HEK293 (cell line): Measurements from ENCODE around the gene ACACB.

ENCODE experiments used
- BCL11A ChIP-seq: fragments of 450-650 bp; formaldehyde crosslinking; IDR thresholded peaks from 2 replicates; pipeline ENCODE4 v1.5.1; 2016; ENCODE audit warnings: low read depth, missing biosample characterization, missing genetic modification characterization
- FEZF1 ChIP-seq: fragments of 450-650 bp; formaldehyde crosslinking; IDR thresholded peaks from 2 replicates; pipeline ENCODE4 v1.5.1; 2016; ENCODE audit warnings: missing biosample characterization, missing genetic modification characterization
- GLIS2 ChIP-seq: fragments of 450-650 bp; formaldehyde crosslinking; IDR thresholded peaks from 2 replicates; pipeline ENCODE4 v1.5.1; 2016; ENCODE audit warnings: missing biosample characterization, missing genetic modification characterization
- KLF10 ChIP-seq: fragments of 450-650 bp; IDR thresholded peaks from 2 replicates; pipeline ENCODE4 v1.5.1; 2018; ENCODE audit warnings: missing biosample characterization, mild to moderate bottlenecking, missing genetic modification characterization
- KLF17 ChIP-seq: fragments of 450-650 bp; formaldehyde crosslinking; IDR thresholded peaks from 2 replicates; pipeline ENCODE4 v1.5.1; 2016; ENCODE audit warnings: missing biosample characterization, missing genetic modification characterization
- PATZ1 ChIP-seq: fragments of 450-650 bp; formaldehyde crosslinking; IDR thresholded peaks from 2 replicates; pipeline ENCODE4 v1.5.1; 2016; ENCODE audit warnings: missing biosample characterization, missing genetic modification characterization
- PRDM10 ChIP-seq: fragments of 450-650 bp; formaldehyde crosslinking; IDR thresholded peaks from 2 replicates; pipeline ENCODE4 v1.5.1; 2016; ENCODE audit warnings: missing biosample characterization, missing genetic modification characterization
- SCRT1 ChIP-seq: fragments of 450-650 bp; formaldehyde crosslinking; IDR thresholded peaks from 2 replicates; pipeline ENCODE4 v1.5.1; 2016; ENCODE audit warnings: missing biosample characterization, missing genetic modification characterization, borderline replicate concordance
- SP7 ChIP-seq: fragments of 450-650 bp; formaldehyde crosslinking; IDR thresholded peaks from 2 replicates; pipeline ENCODE4 v1.5.1; 2016; ENCODE audit warnings: missing biosample characterization, missing genetic modification characterization
- ZBTB8A ChIP-seq: fragments of 450-650 bp; formaldehyde crosslinking; IDR thresholded peaks from 2 replicates; pipeline ENCODE4 v1.5.1; 2016; ENCODE audit warnings: missing biosample characterization, missing genetic modification characterization
- ZEB2 ChIP-seq: fragments of 450-650 bp; formaldehyde crosslinking; IDR thresholded peaks from 2 replicates; pipeline ENCODE4 v1.5.1; 2016; ENCODE audit warnings: missing biosample characterization, missing genetic modification characterization
- ZNF148 ChIP-seq: fragments of 450-650 bp; formaldehyde crosslinking; IDR thresholded peaks from 2 replicates; pipeline ENCODE4 v1.5.0; 2017; ENCODE audit warnings: missing biosample characterization, missing genetic modification characterization, borderline replicate concordance
- ZNF2 ChIP-seq: fragments of 450-650 bp; formaldehyde crosslinking; IDR thresholded peaks from 2 replicates; pipeline ENCODE4 v1.5.1; 2016; ENCODE audit warnings: missing biosample characterization, missing genetic modification characterization
- ZNF221 ChIP-seq: fragments of 450-650 bp; formaldehyde crosslinking; IDR thresholded peaks from 2 replicates; pipeline ENCODE4 v1.5.1; 2017; ENCODE audit warnings: missing biosample characterization, missing genetic modification characterization, borderline replicate concordance
- ZNF280D ChIP-seq: fragments of 450-650 bp; formaldehyde crosslinking; IDR thresholded peaks from 2 replicates; pipeline ENCODE4 v1.5.1; 2016; ENCODE audit warnings: missing biosample characterization, missing genetic modification characterization
- ZNF549 ChIP-seq: fragments of 450-650 bp; IDR thresholded peaks from 2 replicates; pipeline ENCODE4 v1.5.1; 2018; ENCODE audit warnings: missing biosample characterization, missing genetic modification characterization, mild to moderate bottlenecking, inconsistent platforms, moderate library complexity
- ZNF600 ChIP-seq: fragments of 450-650 bp; formaldehyde crosslinking; IDR thresholded peaks from 2 replicates; pipeline ENCODE4 v1.5.1; 2016; ENCODE audit warnings: missing biosample characterization, missing genetic modification characterization
- ZNF692 ChIP-seq: fragments of 450-650 bp; formaldehyde crosslinking; IDR thresholded peaks from 2 replicates; pipeline ENCODE4 v1.5.1; 2016; ENCODE audit warnings: missing biosample characterization, missing genetic modification characterization
- ZNF76 ChIP-seq: fragments of 450-650 bp; formaldehyde crosslinking; IDR thresholded peaks from 2 replicates; pipeline ENCODE4; 2016; ENCODE audit warnings: low read depth, missing biosample characterization, missing genetic modification characterization, borderline replicate concordance
- ZNF768 ChIP-seq: fragments of 450-650 bp; formaldehyde crosslinking; IDR thresholded peaks from 2 replicates; pipeline ENCODE4 v1.5.1; 2018; ENCODE audit warnings: missing biosample characterization, mild to moderate bottlenecking, missing genetic modification characterization
- ZNF776 ChIP-seq: fragments of 450-650 bp; formaldehyde crosslinking; IDR thresholded peaks from 2 replicates; pipeline ENCODE4 v1.5.0; 2017; ENCODE audit warnings: missing biosample characterization, missing genetic modification characterization, borderline replicate concordance
- ZNF843 ChIP-seq: fragments of 450-650 bp; formaldehyde crosslinking; IDR thresholded peaks from 2 replicates; pipeline ENCODE4 v1.5.1; 2016; ENCODE audit warnings: missing biosample characterization, missing genetic modification characterization
- ZSCAN30 ChIP-seq: fragments of 450-650 bp; IDR thresholded peaks from 2 replicates; pipeline ENCODE4 v1.5.1; 2018; ENCODE audit warnings: missing biosample characterization, mild to moderate bottlenecking, missing genetic modification characterization, moderate library complexity
- ZXDB ChIP-seq: fragments of 450-650 bp; formaldehyde crosslinking; IDR thresholded peaks from 2 replicates; pipeline ENCODE4 v1.5.1; 2016; ENCODE audit warnings: missing biosample characterization, missing genetic modification characterization

ACACB gene

GRCh38 chr12:109154451-109155438 is 38.4 kb downstream of the ACACB start (continued):
- TF ChIP-seq ZNF768 (tag by site-specific recombination) (no peak), ZEB2 (tag by site-specific recombination) (0 out of 2 replicates have a peak, but pooled peaks have one; percentile 59), ZNF692 (tag by site-specific recombination) (0 out of 2 replicates have a peak, but pooled peaks have one; percentile 56), PRDM10 (peak; percentile 99), ZXDB (tag by site-specific recombination) (peak; percentile 79), ZNF600 (tag by site-specific recombination) (peak; percentile 83), ZBTB8A (tag by site-specific recombination) (peak; percentile 55), PATZ1 (tag by site-specific recombination) (peak; percentile 87), ZNF549 (tag by site-specific recombination) (no peak), BCL11A (peak; percentile 83), ZNF221 (tag by site-specific recombination) (no peak), ZSCAN30 (tag by site-specific recombination) (no peak), FEZF1 (tag by site-specific recombination) (no peak), SCRT1 (tag by site-specific recombination) (peak; percentile 69; the same call in 1 of the 2 replicates), ZNF843 (tag by site-specific recombination) (0 out of 2 replicates have a peak, but pooled peaks have one; percentile 52), GLIS2 (tag by site-specific recombination) (peak; percentile 90), KLF17 (tag by site-specific recombination) (peak; percentile 44; the same call in 1 of the 2 replicates), ZNF76 (tag by site-specific recombination) (peak; percentile 72), ZNF2 (tag by site-specific recombination) (peak; percentile 55; the same call in 1 of the 2 replicates), ZNF776 (no peak), KLF10 (tag by site-specific recombination) (0 out of 2 replicates have a peak, but pooled peaks have one; percentile 46), SP7 (tag by site-specific recombination) (no peak), ZNF280D (tag by site-specific recombination) (no peak), ZNF148 (tag by site-specific recombination) (no peak)
